ENCODE measurements around the gene TREX2. TPM values are rescaled to one million over a fixed set of nuclear protein-coding genes. Genes with fewer than 3 reads are reported as not detected.

Gene TREX2
- total RNA-seq, 2 donors from 2014 or later, result 1.0 to 1.6 TPM

- Histone ChIP-seq H3K4me3 (no peak overlapping the region), H3K27ac (no peak overlapping the region), H3K27me3 (no peaks in the 10 kb centered on the region), H3K4me1 (no peaks in the 10 kb centered on the region), H3K9me3 (no peaks in the 10 kb centered on the region), H3K36me3 (replicated peaks in 1 of 2; ENCODE audit: insufficient read depth in 1 of 2, low read depth in 2 of 2) (no peaks in the 10 kb centered on the region)
- intact Hi-C loops (cut with DNase I), result no loop called here
- ATAC-seq (no peak), DNase-seq (no peak)
- TF ChIP-seq CTCF (IDR thresholded peaks at IDR 0.05) (no peak), POLR2A (IDR thresholded peaks at IDR 0.05) (no peak)
- WGBS, 2 donors, result 60 to 64% methylated on average over 10 to 11 of the region's 17 CpGs
Measured at GRCh38 chrX:153398275-153398960, 47.4 kb downstream of the TREX2 start.

GRCh38 chrX:153397256-153397960, 48.4 kb downstream of the TREX2 start:
- ATAC-seq (no peak), DNase-seq (no peak)
- intact Hi-C loops (cut with DNase I), result no loop called here
- Histone ChIP-seq H3K27me3 (no peaks in the 10 kb centered on the region), H3K4me1 (no peaks in the 10 kb centered on the region), H3K36me3 (replicated peaks in 1 of 2; ENCODE audit: insufficient read depth in 1 of 2, low read depth in 2 of 2) (no peaks in the 10 kb centered on the region), H3K27ac (no peak overlapping the region), H3K9me3 (no peaks in the 10 kb centered on the region), H3K4me3 (no peak overlapping the region)
- 85 to 88% methylated on average over 10 to 21 of the region's 27 CpGs for WGBS, 2 donors
- TF ChIP-seq POLR2A (IDR thresholded peaks at IDR 0.05) (no peak), CTCF (IDR thresholded peaks at IDR 0.05) (no peak)

- ATAC-seq (no peak), DNase-seq (no peak)
- H3K9me3 ChIP-seq, result no peaks in the 10 kb centered on the region
- no peak overlapping the region for H3K27ac ChIP-seq
- no peaks in the 10 kb centered on the region for H3K4me1 ChIP-seq
- no peaks in the 10 kb centered on the region for H3K36me3 ChIP-seq (replicated peaks in 1 of 2; ENCODE audit: insufficient read depth in 1 of 2, low read depth in 2 of 2)
- no peak overlapping the region for H3K4me3 ChIP-seq
- no peaks in the 10 kb centered on the region for H3K27me3 ChIP-seq
- intact Hi-C loops (cut with DNase I), result no loop called here
- 91% methylated on average over 10 of the region's 26 CpGs; no CpG with 5 or more reads in 1 of the 2 donors for WGBS, 2 donors
- no peak for TF ChIP-seq POLR2A (IDR thresholded peaks at IDR 0.05)
- TF ChIP-seq CTCF (IDR thresholded peaks at IDR 0.05), result no peak
Measured at GRCh38 chrX:153396320-153397195, 49.3 kb downstream of the TREX2 start.

GRCh38 chrX:153395613-153396319, 50.1 kb downstream of the TREX2 start:
- intact Hi-C loops (cut with DNase I), result no loop called here
- no peak for DNase-seq
- no peak overlapping the region for H3K4me3 ChIP-seq
- WGBS, 2 donors, result 74 to 91% methylated on average over 3 to 8 of the region's 26 CpGs
- TF ChIP-seq POLR2A (IDR thresholded peaks at IDR 0.05) (no peak), CTCF (IDR thresholded peaks at IDR 0.05) (no peak)
- no peaks in the 10 kb centered on the region for H3K9me3 ChIP-seq
- H3K27ac ChIP-seq, result no peak overlapping the region
- no peaks in the 10 kb centered on the region for H3K4me1 ChIP-seq
- ATAC-seq, result no peak
- no peaks in the 10 kb centered on the region for H3K27me3 ChIP-seq
- H3K36me3 ChIP-seq (replicated peaks in 1 of 2; ENCODE audit: insufficient read depth in 1 of 2, low read depth in 2 of 2), result no peaks in the 10 kb centered on the region
